ENCODE data around the gene PIP4K2B. TPM values are rescaled to one million over a fixed set of nuclear protein-coding genes. Genes with fewer than 3 reads are reported as not detected.

PIP4K2B gene
- total and polyA plus RNA-seq, 7 donors: 19.3 to 72.6 (median 62.5) TPM

GRCh38 chr17:38719289-38719942 lies 79.9 kb downstream of the PIP4K2B start:
- intact Hi-C loops (cut with DNase I): no loop called here
- no peaks in the 10 kb centered on the region for H3K4me1 ChIP-seq
- H3K27me3 ChIP-seq (ENCODE audit: insufficient read depth in 3 of 3, low read length in 2 of 3): no peaks in the 10 kb centered on the region
- H3K4me3 ChIP-seq: no peak overlapping the region
- ATAC-seq (peak in 2 of 4 donors; percentile 10 to 11), DNase-seq (no peak)
- 87 to 89% (median 87%) methylated on average over 28 to 29 of the region's 29 CpGs for WGBS, 3 donors
- no peak for TF ChIP-seq CTCF (IDR thresholded peaks at IDR 0.05)
- peaks cover 7 to 96% of the 10 kb centered on the region in 2 donors for H3K36me3 ChIP-seq (ENCODE audit: insufficient read depth in 1 of 2, low read depth in 1 of 2)
- no peak overlapping the region for H3K27ac ChIP-seq
- no peaks in the 10 kb centered on the region for H3K9me3 ChIP-seq

DNA sequence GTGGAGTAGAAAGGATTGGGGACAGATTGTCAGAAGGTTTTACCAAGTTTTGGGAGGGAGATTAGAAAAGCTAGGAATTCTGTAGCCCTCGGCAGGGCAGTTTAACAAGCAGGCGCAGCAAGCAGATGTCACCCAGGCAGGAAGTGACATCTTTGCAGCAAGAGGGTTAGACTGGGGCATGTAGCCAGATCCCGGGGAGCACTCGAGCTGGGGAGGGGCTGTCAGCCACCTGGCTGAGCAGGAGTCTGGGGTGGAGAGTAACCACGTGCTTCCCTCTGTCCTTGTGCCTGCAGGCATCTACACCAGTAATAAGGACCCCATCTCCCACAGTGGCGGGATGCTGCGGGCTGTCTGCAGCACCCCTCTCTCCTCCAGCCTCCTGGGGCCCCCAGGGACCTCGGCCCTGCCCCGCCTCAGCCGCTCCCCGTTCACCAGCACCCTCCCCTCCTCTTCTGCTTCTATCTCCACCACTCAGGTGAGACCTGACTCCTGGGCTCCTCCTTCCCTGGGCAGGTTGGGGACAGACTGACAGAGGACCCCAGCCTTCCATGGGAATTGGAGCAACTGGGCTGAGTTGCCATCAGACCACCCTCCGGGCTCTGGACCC lies 82.1 kb downstream of the PIP4K2B start:
- intact Hi-C loops (cut with DNase I): no loop called here
- ATAC-seq (no peak), DNase-seq (peak in 1 of 2 donors; percentile 44)
- Histone ChIP-seq H3K27me3 (ENCODE audit: insufficient read depth in 3 of 3, low read length in 2 of 3) (no peaks in the 10 kb centered on the region), H3K4me3 (no peak overlapping the region), H3K27ac (no peak overlapping the region), H3K4me1 (peaks cover 2% of the 10 kb centered on the region), H3K36me3 (ENCODE audit: insufficient read depth in 1 of 2, low read depth in 1 of 2) (peaks cover 7 to 100% of the 10 kb centered on the region in 2 donors), H3K9me3 (no peaks in the 10 kb centered on the region)
- TF ChIP-seq CTCF (IDR thresholded peaks at IDR 0.05): no peak
- 76 to 85% (median 79%) methylated on average over 11 to 12 of the region's 12 CpGs for WGBS, 3 donors

- Histone ChIP-seq H3K36me3 (ENCODE audit: insufficient read depth in 1 of 2, low read depth in 1 of 2) (peaks cover 6 to 100% of the 10 kb centered on the region in 2 donors), H3K9me3 (no peaks in the 10 kb centered on the region), H3K27me3 (ENCODE audit: insufficient read depth in 3 of 3, low read length in 2 of 3) (no peaks in the 10 kb centered on the region), H3K4me1 (peaks cover 9% of the 10 kb centered on the region), H3K4me3 (no peak overlapping the region), H3K27ac (no peak overlapping the region)
- ATAC-seq (no peak), DNase-seq (peak in 1 of 2 donors; percentile 9)
- 88 to 89% (median 89%) methylated on average over 18 of the region's 18 CpGs for WGBS, 3 donors
- TF ChIP-seq CTCF (IDR thresholded peaks at IDR 0.05): no peak
- intact Hi-C loops (cut with DNase I): no loop called here
These were observed 82.9 kb downstream of the PIP4K2B start for GRCh38 chr17:38716368-38717005.

Other genes with a start within 250 kb of the PIP4K2B start
- under 1 TPM in 3 of 4 donors, not detected in 1; 0.13 to 0.39 (median 0.30) TPM for gene SRCIN1, start 193.6 kb downstream of the PIP4K2B start, total RNA-seq
- gene SRCIN1, start 193.6 kb downstream of the PIP4K2B start, polyA plus RNA-seq: under 1 TPM; 0.04 to 0.18 (median 0.08) TPM
- gene EPOP, start 124.6 kb downstream of the PIP4K2B start, total RNA-seq: 1 to 10 TPM in 1 of 4 donors, under 1 TPM in 3; 0.21 to 1.2 (median 0.63) TPM
- gene EPOP, start 124.6 kb downstream of the PIP4K2B start, polyA plus RNA-seq: 1 to 10 TPM in 1 of 3 donors, under 1 TPM in 2; 0.21 to 1.1 (median 0.44) TPM
- gene MLLT6, start 94.3 kb downstream of the PIP4K2B start, total RNA-seq: 100 to 1,000 TPM in 1 of 4 donors, 10 to 100 TPM in 3; 78.5 to 120 (median 84.9) TPM
- 10 to 100 TPM; 16.3 to 50.2 (median 25.5) TPM for gene MLLT6, start 94.3 kb downstream of the PIP4K2B start, polyA plus RNA-seq
- gene CISD3, start 69.2 kb downstream of the PIP4K2B start, total RNA-seq: 10 to 100 TPM; 29.9 to 45.5 (median 37.4) TPM
- 10 to 100 TPM; 39.6 to 83.6 (median 41.5) TPM for gene CISD3, start 69.2 kb downstream of the PIP4K2B start, polyA plus RNA-seq
- 10 to 100 TPM in 1 of 4 donors, 1 to 10 TPM in 3; 7.1 to 10.8 (median 7.5) TPM for gene PCGF2, start 51.2 kb downstream of the PIP4K2B start, total RNA-seq
- gene PCGF2, start 51.2 kb downstream of the PIP4K2B start, polyA plus RNA-seq: 1 to 10 TPM; 3.3 to 5.8 (median 5.1) TPM
- gene PSMB3, start 46.8 kb downstream of the PIP4K2B start, total RNA-seq: 100 to 1,000 TPM; 112 to 209 (median 184) TPM
- gene PSMB3, start 46.8 kb downstream of the PIP4K2B start, polyA plus RNA-seq: 100 to 1,000 TPM; 286 to 463 (median 332) TPM
- gene CWC25, start 25.8 kb upstream of the PIP4K2B start, total RNA-seq: 10 to 100 TPM in 3 of 4 donors, 1 to 10 TPM in 1; 9.7 to 21.3 (median 15.3) TPM
- 10 to 100 TPM; 13.5 to 22.0 (median 15.0) TPM for gene CWC25, start 25.8 kb upstream of the PIP4K2B start, polyA plus RNA-seq
- 1,000 to 10,000 TPM in 1 of 4 donors, 100 to 1,000 TPM in 3; 816 to 1,006 (median 921) TPM for gene RPL23, start 54.2 kb upstream of the PIP4K2B start, total RNA-seq
- 1,000 to 10,000 TPM; 1,675 to 2,332 (median 1,765) TPM for gene RPL23, start 54.2 kb upstream of the PIP4K2B start, polyA plus RNA-seq
- 10 to 100 TPM; 14.6 to 20.1 (median 17.2) TPM for gene LASP1, start 70.5 kb upstream of the PIP4K2B start, total RNA-seq
- gene LASP1, start 70.5 kb upstream of the PIP4K2B start, polyA plus RNA-seq: 10 to 100 TPM in 2 of 3 donors, 1 to 10 TPM in 1; 8.6 to 14.0 (median 10.9) TPM
- gene FBXO47, start 167.8 kb upstream of the PIP4K2B start, total RNA-seq: not detected
- under 1 TPM in 1 of 3 donors, not detected in 2; 0.03 TPM for gene FBXO47, start 167.8 kb upstream of the PIP4K2B start, polyA plus RNA-seq

All from psoas muscle (tissue), 8 donors.